GM18870 (cell line): Measurements from ENCODE around the gene TIMM22.
"Not testable (repeated sequence)": the region's sequence is repeated elsewhere in the genome, so short reads cannot be mapped to it uniquely, and the experiment has no call there.

ENCODE experiments used
- ATAC-seq: cut with Tn5 transposase; IDR thresholded peaks from one replicate; pipeline ENCODE4 v1.9.1; 2021; ENCODE audit warnings: moderate library complexity; ENCODE audit not compliant: unreplicated experiment

The TIMM22 gene

DNA sequence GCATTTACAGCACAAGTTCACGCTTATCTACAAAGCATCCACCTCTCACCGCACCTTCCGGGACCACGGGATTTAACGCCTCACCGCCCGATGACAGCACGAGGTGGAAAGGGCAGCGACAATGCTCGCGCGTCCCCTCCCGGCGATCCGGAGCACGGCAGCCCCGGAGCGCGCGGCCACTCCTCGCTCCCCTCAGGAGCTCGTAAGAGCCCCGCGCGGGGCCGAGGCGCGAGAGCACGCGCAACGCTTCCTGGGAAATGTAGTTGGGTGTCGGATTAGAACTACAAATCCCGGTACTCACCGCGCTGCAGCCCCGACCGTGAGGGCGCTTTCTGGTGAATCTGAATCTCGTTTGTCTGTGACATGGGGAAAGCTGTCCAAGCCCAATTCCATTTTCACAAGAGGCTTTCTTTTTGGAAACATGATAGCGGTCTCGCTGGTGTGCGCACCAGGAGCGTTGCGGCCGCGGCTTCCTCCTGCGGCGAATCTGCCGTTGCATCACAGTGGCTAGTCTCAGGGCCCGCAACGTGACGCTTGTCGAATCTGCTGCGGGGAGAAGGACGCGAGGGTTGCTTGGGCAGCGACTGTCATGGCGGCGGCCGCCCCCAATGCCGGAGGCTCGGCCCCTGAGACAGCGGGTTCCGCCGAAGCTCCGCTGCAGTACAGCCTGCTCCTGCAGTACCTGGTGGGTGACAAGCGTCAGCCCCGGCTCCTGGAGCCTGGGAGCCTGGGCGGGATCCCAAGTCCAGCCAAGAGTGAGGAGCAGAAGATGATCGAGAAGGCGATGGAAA lies at the start of gene TIMM22:
TIMM22 (plus strand) TSS at position 576 of the 791 bp plus-strand sequence; CDS start at position 590, 14 bp downstream.
- peak; percentile 85 for ATAC-seq

DNA sequence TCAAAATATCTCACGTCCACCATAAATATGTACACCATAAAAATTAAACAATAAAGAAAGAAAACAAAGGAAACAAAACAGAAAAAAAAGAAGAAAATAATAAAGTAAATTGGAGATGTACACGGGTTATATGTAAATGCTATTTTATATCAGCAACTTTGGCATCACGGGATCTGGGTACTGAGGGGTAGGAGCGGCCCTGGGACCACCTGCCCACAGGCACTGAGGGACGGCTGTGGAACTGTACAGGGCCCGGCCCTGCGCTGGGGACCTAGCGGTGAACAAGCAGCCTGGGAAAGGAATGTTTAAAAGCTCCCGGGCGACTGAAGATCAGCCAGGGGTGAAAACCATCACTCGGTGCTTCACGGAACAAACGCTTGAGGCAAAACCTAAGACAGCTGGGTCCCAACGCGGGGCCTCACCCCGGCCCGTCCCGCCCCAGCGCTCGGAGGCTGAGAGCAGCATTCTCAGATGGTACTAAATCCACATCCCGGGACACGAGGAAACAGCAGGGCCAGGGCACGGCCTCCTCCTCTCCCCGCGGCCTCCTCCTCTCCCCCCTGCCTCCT lies 48.6 kb upstream of the TIMM22 start:
- ATAC-seq = no peak

DNA sequence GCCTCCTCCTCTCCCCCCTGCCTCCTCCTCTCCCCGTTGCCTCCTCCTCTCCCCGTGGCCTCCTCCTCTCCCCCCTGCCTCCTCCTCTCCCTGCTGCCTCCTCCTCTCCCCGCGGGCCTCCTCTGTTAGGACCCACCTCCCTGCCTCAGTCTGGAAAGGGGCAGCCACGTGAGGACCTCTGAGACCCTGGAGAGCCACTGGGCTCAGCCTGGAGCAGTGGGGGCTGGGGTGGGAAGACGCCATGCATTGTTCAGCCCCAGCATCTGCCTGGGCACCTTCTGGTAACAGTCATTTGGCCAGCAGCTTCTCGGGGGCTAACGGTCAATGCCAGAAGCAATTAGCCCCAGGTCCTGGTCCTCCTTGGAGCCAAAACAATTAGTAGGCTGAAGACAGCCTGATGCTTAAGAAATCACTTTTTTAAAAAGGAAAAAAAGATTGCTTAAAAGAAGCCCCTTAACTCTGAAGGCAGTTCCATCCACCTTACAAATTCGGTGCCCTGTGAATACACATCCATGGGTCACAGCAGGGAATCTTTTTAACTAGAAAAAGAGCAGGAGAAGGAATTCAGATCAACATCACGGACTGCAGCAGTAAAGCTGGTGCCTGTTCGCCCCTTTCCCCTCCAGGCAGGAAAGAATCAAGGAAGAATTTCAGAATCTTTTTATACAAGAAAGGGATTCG lies 47.2 kb upstream of the TIMM22 start:
- no peak for ATAC-seq

DNA sequence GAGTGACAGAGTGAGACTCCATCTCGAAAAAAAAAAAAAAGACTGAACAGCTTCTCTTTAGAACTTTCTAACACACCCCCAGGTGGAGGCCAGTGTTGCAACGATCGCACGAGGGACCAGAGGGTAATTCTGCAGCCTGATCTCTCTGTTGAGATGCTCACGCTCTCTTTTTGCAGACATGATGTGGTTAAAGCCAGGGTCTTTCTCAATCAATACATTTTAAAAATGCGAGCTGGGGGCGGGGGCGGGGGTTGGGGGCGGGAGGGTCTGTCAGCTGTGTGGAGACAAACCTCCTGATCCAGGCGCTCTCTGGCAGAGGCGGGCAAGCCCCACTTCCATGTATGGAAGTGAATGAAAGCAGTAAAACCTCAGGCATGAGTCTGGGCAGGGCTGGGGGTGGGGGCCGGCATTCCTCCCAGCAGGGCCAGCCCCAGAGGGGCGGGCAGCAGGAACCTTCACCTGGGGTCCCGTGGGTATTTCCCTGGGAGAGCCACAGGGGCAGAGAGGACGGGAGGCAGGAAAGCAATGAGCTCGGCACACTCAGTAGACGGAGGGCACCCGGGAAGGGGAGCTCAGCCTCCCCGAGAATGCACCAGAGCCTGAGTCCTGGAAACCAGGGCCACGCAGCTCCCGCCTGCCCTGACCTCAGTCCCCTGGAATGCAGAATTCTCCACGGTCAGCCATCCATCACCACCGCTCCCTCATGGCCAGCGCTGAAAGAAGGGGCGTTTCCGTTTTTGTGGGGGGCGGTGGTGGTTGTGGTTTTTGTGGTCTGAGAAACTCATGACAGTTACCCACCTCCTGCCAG lies 45.4 kb upstream of the TIMM22 start:
- ATAC-seq = no peak

DNA sequence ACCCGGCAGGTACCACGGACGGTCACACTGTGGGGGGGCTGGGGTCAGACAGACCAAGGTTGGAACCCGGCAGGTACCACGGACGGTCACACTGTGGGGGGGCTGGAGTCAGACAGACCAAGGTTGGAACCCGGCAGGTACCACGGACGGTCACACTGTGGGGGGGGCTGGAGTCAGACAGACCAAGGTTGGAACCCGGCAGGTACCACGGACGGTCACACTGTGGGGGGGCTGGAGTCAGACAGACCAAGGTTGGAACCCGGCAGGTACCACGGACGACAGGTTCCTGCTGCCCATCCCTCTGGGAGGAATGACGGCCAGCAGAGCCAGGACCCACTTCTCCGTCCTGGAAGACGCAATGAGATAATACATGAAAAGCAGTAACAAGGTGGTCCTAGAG lies 44.3 kb upstream of the TIMM22 start:
- not testable (repeated sequence) for ATAC-seq

DNA sequence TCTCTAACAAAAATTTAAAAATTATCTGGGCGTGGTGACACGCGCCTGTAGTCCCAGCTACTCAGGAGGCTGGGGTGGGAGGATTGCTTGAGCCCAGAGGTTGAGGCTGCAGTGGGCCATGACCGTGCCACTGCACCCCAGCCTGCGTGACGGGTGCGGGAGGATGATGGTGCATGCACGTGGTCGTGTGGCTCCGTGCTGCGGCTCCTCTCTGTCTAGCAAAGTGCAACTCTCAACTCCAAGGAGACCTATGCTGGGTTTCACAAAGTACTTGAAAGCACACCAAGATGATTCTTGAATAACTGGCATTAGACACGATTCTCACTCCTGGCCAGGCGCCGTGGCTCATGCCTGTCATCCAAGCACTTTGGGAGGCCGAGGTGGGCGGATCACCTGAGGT lies 43.2 kb upstream of the TIMM22 start:
- no peak for ATAC-seq

DNA sequence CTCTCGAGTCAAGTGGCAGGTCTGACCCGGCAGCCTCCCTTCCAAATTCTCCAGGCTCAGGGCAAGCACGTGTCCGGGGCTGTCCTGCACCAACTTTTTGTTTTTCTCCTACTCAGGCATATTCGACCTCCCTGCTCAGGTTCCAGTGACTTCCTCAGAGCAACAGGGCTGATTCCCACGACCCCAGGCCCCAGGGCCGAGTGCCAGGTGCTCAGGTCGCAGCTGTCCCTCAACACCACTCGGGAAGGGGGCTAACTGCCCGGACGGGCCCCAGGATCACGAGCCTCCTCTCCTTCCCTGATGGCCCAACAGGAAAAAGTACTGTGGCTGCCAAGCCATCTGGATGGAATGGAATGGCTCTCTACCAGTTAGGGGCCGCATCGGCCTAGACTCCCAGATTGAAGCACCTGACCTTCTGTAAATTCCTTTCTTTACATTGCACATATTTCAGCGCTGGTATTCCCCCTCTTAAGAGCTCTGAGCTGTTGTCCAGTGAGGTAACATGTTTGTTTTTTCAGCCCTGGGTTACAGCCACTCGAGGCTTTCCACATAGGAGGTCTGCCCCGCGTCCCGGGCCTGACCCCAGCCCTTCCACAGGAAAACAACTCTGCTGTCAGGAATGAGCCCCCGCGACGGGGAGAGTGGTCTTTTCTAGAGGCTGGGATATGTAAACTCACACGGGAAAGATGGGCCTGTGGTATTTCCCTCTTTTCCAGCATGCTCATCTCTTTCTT lies 42.3 kb upstream of the TIMM22 start:
- no peak for ATAC-seq

DNA sequence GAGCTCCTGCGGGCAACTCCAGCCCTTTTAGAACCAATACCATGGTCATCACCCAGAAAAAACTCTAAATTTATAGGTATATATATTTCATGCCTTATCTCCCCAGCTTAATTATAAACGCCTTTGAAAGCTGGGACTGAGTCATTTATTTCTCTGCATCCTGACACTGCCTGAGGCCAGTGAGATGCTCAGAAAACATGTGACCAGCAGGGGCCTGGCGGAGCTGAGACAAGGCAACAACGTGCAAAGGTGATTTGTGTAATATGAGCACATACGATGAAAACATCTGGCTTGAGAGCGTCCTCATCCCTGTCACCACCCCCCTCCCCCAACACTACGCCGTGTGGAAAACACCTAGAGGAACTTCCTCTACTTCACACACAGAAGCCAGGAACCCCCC lies 40.0 kb upstream of the TIMM22 start:
- ATAC-seq = no peak

DNA sequence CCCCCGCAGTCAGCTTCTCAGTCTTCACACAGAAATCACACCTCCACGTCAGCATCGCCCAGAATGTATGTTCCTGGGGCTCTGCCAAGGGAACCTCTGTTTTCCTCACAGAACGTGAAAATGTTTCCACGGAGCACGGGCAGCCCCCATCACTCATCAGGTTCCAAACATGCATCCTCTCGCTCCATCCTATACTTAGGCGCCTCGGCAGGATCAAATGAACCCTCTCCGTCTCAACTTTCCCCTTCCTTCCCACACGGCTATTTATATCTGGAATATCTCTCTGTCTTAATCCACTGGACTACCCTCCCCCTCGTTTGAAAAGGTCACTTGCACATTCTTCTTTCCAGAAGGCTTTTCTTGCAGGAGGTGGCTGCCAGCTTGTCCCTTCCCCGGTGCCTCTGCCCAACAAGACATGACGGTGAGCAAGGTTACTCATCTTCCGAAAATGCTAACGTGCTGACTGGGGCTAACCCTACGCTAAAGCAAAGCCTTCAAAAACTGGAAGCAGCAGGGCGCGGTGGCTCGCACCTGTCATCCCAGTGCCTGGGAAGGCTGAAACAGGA lies 39.0 kb upstream of the TIMM22 start:
- no peak for ATAC-seq

DNA sequence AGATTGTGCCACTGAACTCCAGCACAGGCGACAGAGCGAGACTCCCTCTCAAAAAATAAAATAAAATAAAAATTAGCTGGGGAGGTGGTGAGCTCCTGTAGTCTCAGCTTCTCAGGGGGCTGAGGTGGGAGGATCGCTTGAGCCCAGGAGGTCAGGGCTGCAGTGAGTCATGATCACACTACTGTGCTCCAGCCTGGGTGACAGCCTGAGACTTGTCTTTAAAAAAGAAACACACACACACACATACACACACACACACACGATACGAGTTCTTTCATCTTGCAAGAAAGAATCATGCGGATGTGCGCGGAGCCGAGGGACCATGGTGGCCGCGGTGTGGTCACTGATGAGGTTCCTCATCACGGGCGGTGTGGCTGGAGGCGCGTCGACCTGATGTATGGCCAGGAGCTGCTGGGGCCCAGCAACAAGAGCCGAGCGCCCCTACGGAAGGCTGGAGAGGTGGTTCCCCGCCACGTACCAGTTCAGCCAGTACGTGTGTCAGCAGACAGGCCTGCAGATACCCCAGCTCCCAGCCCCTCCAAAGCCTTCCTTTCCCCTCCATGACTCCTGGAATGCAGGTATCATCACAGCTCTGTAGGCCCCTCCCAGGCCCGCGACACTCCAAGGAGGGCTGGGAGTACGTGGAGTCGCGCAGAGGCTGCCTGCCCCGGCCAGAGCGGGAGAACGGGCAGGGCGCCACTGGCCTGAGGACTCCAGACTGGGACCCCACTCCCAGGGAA lies 38.0 kb upstream of the TIMM22 start:
- ATAC-seq = no peak

DNA sequence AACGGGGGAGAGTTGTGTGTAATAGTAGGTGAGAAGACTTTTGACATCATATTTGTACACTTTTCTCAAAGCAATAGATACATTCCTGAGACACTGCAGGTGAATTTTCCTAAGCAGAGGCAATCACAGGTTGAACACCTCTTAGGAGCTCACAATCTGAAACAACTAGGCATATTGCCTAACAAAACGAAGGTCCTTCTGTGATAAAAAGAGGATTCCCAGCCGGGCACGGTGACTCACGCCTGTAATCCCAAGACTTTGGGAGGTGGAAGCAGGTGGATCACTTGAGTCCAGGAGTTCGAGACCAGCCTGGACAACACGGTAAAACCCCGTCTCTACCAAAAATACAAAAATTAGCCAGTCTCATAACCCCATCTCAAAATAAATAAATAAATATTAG lies 34.8 kb upstream of the TIMM22 start:
- ATAC-seq = no peak

DNA sequence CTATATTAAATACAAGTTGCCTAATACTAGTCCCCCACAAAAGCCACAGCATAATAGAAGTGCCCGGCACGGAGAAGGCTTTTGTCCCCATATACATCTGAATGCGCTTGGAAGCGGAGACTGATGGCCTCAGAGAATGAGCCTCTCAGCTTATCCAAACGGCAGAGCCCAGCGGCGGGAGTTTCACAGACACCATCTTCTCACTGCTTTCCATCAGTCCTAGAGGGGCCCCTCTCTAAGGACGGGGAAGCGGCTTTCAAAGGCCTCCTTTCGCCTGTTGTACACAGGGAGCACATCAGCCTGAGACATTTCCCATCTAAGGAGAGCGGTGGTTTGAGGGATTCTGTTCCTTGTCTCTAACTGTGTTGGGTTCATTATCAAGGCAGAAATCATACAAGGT lies 34.3 kb upstream of the TIMM22 start:
- ATAC-seq = no peak

DNA sequence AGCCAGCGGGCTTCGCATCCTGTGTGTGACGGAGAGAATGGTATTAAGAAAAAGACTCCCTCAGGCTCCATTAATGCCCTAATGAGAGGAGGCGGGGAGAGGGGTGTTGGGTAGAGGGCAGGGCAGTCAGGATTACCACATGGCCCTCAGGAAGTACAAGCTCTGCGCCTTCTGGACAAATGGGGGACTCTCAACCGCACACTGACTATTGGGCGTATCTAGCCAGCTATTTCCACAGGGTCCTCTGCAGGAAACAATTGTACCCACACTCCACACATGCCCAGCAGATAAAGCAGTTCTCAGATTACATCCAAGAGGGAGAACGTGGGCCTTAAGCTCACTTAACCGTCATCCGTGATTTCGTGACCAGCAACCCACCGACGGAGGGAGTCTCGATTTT lies 32.1 kb upstream of the TIMM22 start:
- no peak for ATAC-seq

DNA sequence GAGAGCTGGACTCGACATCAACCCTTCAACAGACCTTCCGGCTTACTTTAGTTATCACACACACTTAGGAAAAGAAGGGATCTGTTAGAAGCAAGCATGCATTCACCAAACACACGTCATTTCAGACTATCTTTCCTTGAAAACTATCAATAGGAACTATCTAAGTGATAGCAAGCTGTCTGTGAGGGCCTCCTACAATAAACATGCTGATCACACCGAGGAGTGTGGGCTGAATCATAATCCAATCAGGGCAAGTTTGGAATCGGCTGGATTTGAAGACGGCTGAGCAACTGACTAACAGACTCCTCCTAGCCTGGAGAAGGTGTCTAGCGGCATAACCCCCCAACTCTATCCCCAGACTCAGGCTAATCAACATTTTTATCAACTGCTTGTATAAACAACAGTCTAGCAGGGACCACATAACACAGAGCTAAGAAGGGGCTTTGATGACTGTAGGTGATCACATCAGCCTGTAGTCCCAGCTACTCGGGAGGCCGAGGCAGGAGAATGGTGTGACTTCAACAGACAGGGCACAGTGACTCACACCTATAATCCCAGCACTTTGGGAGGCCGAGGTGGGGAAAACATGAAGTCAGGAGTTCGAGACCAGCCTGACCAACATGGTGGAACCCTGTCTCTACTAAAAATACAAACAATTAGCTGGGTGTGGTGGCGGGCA lies 31.5 kb upstream of the TIMM22 start:
- ATAC-seq = no peak

DNA sequence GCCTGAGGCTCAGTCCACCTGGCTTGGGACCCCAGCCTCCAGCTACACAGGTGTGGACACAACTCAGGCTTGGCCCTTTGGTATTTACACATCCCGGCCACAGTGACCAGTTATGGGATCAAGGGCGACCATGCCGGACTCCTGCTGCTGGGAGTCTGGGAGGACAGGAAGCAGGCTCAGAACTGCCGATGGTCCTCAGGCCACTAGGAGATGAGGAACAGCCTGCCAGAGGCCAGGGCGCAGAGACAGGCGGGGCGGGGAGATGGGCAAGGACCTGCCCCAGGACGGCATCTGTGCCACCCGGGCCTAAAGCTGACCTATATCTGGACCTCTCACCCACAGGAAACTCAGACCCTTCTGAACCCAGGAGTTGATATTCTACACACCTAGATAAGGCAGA lies 29.8 kb upstream of the TIMM22 start:
- ATAC-seq = no peak

DNA sequence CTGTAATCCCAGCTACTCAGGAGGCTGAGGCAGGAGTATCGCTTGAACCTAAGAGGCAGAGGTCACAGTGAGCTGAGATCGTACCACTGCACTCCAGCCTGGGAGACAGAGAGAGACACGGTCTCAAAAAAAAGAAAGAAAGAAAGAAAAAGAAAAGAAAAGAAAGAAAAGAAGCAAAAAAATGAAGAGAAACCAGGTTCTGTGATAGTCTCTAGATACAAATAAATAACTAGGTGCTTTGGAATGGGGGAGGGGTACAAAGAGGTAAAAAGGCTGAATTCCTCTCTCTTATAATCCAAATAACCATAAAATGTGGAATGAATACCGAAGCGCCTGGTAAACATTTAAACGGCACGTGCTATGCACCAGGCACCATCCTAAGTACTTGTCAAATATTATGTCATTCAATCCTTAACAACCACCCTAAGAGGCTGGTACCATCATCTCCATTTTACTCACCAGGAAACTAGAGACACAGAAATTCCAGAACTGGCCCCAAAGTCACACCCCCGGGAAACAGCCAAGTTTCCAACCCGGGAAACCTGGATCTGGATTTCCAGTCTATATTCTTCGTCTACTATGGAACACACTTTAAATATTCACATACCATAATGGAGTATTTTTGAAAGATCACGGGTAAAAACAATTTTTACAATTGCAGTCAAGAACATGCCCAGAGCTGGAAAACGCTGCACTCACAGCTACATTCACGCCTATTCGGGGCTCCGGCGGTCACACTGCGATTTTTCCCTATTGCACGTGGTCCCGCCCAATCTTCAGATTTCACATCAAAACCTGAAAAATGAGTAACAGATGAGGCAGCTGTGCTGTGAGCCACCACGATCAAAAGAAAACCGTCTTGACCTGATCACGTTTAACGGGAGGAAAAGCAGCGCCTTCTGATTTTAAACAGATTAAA lies 27.9 kb upstream of the TIMM22 start:
- no peak for ATAC-seq

DNA sequence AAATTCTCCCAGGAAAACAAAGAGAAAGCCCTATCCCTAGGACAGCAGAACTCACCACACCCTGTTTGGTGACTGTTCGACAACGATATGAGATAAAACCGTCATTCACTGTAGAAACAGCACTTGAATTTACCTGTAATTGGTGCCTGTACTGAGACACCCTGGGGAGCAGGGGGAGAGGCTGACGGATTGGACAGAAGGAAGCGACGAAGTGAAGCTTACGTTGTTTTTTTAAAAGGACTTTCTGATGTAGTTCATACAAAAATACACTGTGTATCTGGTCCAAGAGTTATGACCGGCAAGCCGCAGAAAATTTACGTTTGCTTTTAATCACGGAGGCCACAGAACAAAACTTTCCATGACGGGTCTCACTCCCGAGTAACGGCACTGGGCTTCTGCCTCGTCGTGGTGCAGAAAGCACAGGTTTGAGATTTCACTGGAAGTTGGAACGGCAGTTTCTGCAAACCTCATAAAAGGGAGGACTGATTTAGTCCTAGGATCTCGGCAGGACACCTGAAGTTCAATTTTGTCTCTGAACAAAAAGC lies 27.0 kb upstream of the TIMM22 start:
- no peak for ATAC-seq

DNA sequence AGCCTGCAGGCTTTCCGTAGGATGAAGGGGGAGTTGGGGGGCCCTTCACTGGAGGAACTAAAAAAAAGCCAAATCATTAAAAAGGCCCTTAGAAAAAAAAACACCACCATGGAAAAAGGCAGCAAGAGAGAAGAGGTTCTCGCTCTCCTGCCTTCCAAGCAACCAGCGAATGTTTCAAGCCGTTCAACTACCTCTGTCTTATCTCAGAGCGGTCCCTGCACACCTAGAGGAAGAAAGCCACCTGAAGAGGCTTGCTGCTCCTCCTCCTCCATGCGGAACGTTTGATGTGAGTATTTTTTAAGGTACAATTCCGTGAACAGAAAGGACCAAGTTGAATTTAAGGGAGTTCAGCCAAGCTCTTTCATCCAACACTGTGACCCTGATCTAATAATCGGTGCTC lies 26.6 kb upstream of the TIMM22 start:
- no peak for ATAC-seq
